Loucy (cell line): Measurements from ENCODE around the gene EFCC1.
"Not testable (repeated sequence)": the region's sequence is repeated elsewhere in the genome, so short reads cannot be mapped to it uniquely, and the experiment has no call there.

Experiments
- H2AFZ ChIP-seq: fragments of 200-600 bp; sonication (generic); 2 replicates; pipeline ENCODE4 v1.6.0; 2016; ENCODE audit warnings: antibody characterized with exemption, mild to moderate bottlenecking, low read length, moderate library complexity
- H3F3A ChIP-seq: fragments of 200-600 bp; 2 replicates; pipeline ENCODE4 v1.6.0; 2016; ENCODE audit warnings: antibody characterized with exemption, low read depth, mild to moderate bottlenecking
- H3K27me3 ChIP-seq: fragments of 200-600 bp; sonication (generic); 2 replicates; pipeline ENCODE4 v1.6.1; 2014; ENCODE audit warnings: low read length, mild to moderate bottlenecking; ENCODE audit not compliant: insufficient read depth, poor library complexity, severe bottlenecking
- H3K36me3 ChIP-seq: fragments of 200-600 bp; sonication (generic); 2 replicates; pipeline ENCODE4 v1.6.1; 2016; ENCODE audit warnings: low read length; ENCODE audit not compliant: insufficient read depth
- H3K4me1 ChIP-seq: fragments of 200-600 bp; sonication (generic); 2 replicates; pipeline ENCODE4 v1.5.1; 2014; ENCODE audit warnings: low read length, mild to moderate bottlenecking; ENCODE audit not compliant: insufficient read depth, poor library complexity, severe bottlenecking
- H3K4me2 ChIP-seq: fragments of 200-600 bp; sonication (generic); 2 replicates; pipeline ENCODE4 v1.6.0; 2014; ENCODE audit warnings: antibody characterized with exemption, low read length, low read depth, mild to moderate bottlenecking; ENCODE audit not compliant: poor library complexity, severe bottlenecking
- H3K4me3 ChIP-seq: fragments of 200-600 bp; sonication (generic); 2 replicates; pipeline ENCODE4 v1.5.1; 2014; ENCODE audit warnings: low read length, mild to moderate bottlenecking, mixed read lengths; ENCODE audit not compliant: poor library complexity, severe bottlenecking
- H3K79me2 ChIP-seq: fragments of 200-600 bp; sonication (generic); 2 replicates; pipeline ENCODE4 v1.6.1; 2014; ENCODE audit warnings: low read length; ENCODE audit not compliant: insufficient read depth
- H3K9ac ChIP-seq: fragments of 200-600 bp; sonication (generic); 2 replicates; pipeline ENCODE4 v1.6.0; 2014; ENCODE audit warnings: mild to moderate bottlenecking, low read depth, low read length, moderate library complexity; ENCODE audit not compliant: poor library complexity, severe bottlenecking
- H3K9me2 ChIP-seq: fragments of 200-600 bp; sonication (generic); replicated peaks from 2 replicates; pipeline ENCODE4 v1.6.1; 2016; ENCODE audit warnings: low read depth, low read length, mixed read lengths
- H3K9me3 ChIP-seq: fragments of 200-600 bp; sonication (generic); 2 replicates; pipeline ENCODE4 v1.6.1; 2014; ENCODE audit warnings: mild to moderate bottlenecking, antibody characterized with exemption, low read length, low read depth; ENCODE audit not compliant: insufficient read depth
- H4K20me1 ChIP-seq: fragments of 200-600 bp; sonication (generic); 2 replicates; pipeline ENCODE4 v1.6.0; 2014; ENCODE audit warnings: antibody characterized with exemption, low read length, mild to moderate bottlenecking; ENCODE audit not compliant: insufficient read depth, poor library complexity, severe bottlenecking
- EZH2phosphoT487 ChIP-seq: fragments of 200-600 bp; IDR thresholded peaks from 2 replicates; pipeline ENCODE4 v1.6.1; 2018; ENCODE audit warnings: antibody characterized with exemption, mild to moderate bottlenecking, moderate library complexity, borderline replicate concordance
- TF ChIP-seq, protein P1 (sequence below): fragments of 200-600 bp; sonication (generic); conservative IDR thresholded peaks from 2 replicates; pipeline ENCODE4 v1.5.1; 2014; ENCODE audit warnings: mild to moderate bottlenecking, antibody characterized with exemption, low read length

EFCC1 gene

DNA sequence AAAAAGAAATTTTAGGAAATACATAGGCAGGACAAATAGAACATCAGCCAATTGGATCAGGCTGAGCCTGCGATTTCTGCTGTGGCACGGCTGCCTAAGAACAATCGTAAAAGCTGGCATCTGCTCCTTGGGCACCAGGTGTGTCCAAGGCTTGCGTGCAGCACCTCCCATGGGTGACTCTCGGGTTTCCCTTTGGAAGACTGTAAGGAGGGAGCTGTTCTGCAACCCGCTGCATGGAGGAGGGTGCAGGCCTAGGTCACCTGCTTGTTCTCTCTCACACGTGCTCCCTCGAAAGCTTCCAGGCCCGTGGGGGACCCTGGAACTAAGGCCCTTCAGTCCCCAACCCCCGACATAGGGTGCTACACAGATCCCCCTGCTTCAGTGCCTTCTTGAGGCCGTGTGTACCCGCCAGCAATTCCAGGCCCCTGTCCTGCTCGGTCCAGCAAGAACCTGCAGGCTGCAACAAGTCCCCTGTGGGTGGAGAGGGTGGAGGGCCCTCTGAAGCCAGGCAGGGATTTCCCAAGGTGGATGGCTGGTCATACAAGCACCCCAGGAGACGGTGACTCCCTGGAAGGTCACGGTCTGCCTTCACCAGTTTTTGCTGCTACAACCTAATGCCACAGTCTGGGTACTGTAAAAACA is 62.9 kb downstream of the EFCC1 start:
- no peaks in the 10 kb centered on the region for H3K79me2 ChIP-seq
- H3K4me3 ChIP-seq = no peak overlapping the region
- H3K4me2 ChIP-seq = no peak overlapping the region
- no peak for TF ChIP-seq EZH2phosphoT487
- no peaks in the 10 kb centered on the region for H3K9me3 ChIP-seq
- no peaks in the 10 kb centered on the region for H4K20me1 ChIP-seq
- no peaks in the 10 kb centered on the region for H3K9me2 ChIP-seq
- H3K36me3 ChIP-seq = no peaks in the 10 kb centered on the region
- H3K9ac ChIP-seq = no peak overlapping the region
- no peaks in the 10 kb centered on the region for H3F3A ChIP-seq
- H2AFZ ChIP-seq = no peak overlapping the region
- no peaks in the 10 kb centered on the region for H3K27me3 ChIP-seq
- H3K4me1 ChIP-seq = no peaks in the 10 kb centered on the region

DNA sequence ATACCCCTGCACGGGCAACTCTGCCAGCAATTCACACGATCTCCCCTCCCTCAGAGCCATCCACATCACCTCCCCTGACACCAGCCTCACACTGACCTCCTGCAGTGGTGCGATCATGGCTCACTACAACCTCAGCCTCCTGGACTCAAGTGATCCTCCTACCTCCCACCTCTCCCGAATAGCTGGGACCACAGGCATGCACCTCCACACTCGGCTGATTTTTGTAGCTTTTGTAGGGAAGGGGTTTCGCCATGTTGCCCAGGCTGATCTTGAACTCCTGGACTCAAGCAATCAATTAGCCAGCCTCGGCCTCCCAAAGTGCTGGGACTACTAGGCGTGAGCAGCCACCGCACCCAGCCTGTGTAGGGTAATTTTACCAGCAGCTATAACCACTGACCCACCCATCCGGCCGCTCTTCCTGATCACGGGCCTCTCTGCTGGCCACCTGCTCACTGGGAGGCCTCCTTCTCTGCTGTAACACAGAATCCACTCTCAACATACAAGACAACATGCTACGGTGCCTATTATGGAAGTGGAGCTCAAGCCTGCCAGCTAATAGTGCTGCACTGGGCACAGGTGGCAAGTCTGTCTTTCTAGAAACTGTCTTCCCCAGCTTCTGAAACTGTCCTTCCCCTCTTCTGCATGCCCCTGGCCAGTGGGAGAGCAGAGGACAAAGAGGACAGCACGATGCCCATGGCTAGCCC is 64.1 kb downstream of the EFCC1 start:
- H4K20me1 ChIP-seq = no peaks in the 10 kb centered on the region
- no peaks in the 10 kb centered on the region for H3K79me2 ChIP-seq
- no peak overlapping the region for H2AFZ ChIP-seq
- no peak overlapping the region for H3K4me2 ChIP-seq
- no peaks in the 10 kb centered on the region for H3K9me2 ChIP-seq
- TF ChIP-seq, protein P1, sequence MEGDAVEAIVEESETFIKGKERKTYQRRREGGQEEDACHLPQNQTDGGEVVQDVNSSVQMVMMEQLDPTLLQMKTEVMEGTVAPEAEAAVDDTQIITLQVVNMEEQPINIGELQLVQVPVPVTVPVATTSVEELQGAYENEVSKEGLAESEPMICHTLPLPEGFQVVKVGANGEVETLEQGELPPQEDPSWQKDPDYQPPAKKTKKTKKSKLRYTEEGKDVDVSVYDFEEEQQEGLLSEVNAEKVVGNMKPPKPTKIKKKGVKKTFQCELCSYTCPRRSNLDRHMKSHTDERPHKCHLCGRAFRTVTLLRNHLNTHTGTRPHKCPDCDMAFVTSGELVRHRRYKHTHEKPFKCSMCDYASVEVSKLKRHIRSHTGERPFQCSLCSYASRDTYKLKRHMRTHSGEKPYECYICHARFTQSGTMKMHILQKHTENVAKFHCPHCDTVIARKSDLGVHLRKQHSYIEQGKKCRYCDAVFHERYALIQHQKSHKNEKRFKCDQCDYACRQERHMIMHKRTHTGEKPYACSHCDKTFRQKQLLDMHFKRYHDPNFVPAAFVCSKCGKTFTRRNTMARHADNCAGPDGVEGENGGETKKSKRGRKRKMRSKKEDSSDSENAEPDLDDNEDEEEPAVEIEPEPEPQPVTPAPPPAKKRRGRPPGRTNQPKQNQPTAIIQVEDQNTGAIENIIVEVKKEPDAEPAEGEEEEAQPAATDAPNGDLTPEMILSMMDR = no peak
- no peak for TF ChIP-seq EZH2phosphoT487
- no peaks in the 10 kb centered on the region for H3K27me3 ChIP-seq
- H3K9ac ChIP-seq = no peak overlapping the region
- H3K36me3 ChIP-seq = no peaks in the 10 kb centered on the region
- no peaks in the 10 kb centered on the region for H3K9me3 ChIP-seq
- no peak overlapping the region for H3K4me3 ChIP-seq
- H3K4me1 ChIP-seq = peaks cover 5% of the 10 kb centered on the region
- no peaks in the 10 kb centered on the region for H3F3A ChIP-seq

DNA sequence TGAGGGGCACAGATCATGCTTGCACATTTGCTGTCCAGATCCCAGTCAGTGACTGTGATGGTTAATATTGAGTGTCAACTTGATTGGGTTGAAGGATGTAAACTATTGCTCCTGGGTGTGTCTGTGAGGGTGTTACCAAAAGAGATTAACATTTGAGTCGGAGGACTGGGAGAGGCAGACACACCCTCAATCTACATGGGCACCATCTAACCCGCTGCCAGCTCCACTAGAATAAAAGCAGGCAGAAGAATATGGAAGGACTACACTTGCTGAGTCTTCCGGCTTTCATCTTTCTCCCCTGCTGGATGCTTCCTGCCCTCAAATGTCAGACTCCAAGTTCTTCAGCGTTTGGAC is 64.6 kb downstream of the EFCC1 start:
- Histone ChIP-seq H3K9me3 (no peaks in the 10 kb centered on the region), H3K9me2 (no peaks in the 10 kb centered on the region), H3K4me1 (peaks cover 9% of the 10 kb centered on the region), H3F3A (no peaks in the 10 kb centered on the region), H3K4me3 (no peak overlapping the region), H3K36me3 (no peaks in the 10 kb centered on the region), H3K27me3 (no peaks in the 10 kb centered on the region), H2AFZ (no peak overlapping the region), H3K4me2 (no peak overlapping the region), H3K79me2 (no peaks in the 10 kb centered on the region), H4K20me1 (no peaks in the 10 kb centered on the region), H3K9ac (no peak overlapping the region)
- TF ChIP-seq, protein P1 = no peak
- no peak for TF ChIP-seq EZH2phosphoT487

DNA sequence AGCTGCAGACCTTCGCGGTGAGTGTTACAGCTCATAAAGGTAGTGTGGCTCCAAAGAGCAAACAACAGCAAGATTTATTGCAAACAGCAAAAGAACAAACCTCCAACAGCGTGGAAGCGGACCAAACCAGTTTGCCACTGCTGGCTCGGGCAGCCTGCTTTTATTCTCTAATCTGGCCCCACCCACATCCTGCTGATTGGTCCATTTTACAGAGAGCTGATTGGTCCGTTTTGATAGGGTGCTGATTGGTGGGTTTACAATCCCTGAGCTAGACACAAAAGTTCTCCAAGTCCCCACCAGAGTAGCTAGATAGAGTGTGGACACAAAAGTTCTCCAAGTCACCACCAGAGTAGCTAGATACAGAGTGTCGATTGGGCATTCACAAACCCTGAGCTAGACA is 66.6 kb downstream of the EFCC1 start:
- H3K9me3 ChIP-seq, H3K36me3 ChIP-seq, H3K9me2 ChIP-seq, H2AFZ ChIP-seq, H3K79me2 ChIP-seq, H3K27me3 ChIP-seq, H3K9ac ChIP-seq, H3K4me1 ChIP-seq, H3F3A ChIP-seq, H3K4me2 ChIP-seq, H3K4me3 ChIP-seq, H4K20me1 ChIP-seq: not testable (repeated sequence)
